OCI-LY1 (cell line): ENCODE measurements around the gene SFSWAP.

Source experiments
- EZH2 ChIP-seq: fragments of 200-600 bp; sonication (generic), shearing (Covaris generic); IDR thresholded peaks from 2 replicates; pipeline ENCODE4 v1.8.0; 2017; ENCODE audit warnings: borderline replicate concordance, mixed run types, mild to moderate bottlenecking, antibody characterized with exemption, low read length, moderate library complexity, mixed read lengths
- TF ChIP-seq, protein P1 (sequence below): fragments of 200-600 bp; sonication (generic), shearing (Covaris generic); IDR thresholded peaks from 2 replicates; pipeline ENCODE4 v1.5.1; 2017; ENCODE audit warnings: mild to moderate bottlenecking, antibody characterized with exemption, low read length, moderate library complexity, mixed read lengths

DNA sequence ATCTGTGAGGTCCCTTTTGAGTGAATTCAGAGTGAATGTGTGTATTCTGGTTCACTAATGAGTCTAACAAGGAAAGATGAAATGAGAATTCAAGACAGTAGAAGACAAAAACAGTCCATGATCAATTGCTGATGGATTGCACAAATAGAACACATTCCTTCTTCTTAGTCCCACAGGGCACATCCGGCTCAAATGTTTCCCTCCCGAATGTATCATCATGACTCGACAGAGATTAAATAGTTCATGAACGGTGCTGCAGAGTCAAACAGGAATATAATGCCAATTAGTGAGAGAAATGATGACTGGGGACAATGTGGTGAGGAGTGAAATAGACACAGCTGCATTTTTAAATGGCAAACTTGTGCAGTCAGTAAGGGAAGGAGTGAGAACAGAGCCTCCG is 11.5 kb upstream of the SFSWAP start:
- no peak for TF ChIP-seq EZH2
- TF ChIP-seq, protein P1, sequence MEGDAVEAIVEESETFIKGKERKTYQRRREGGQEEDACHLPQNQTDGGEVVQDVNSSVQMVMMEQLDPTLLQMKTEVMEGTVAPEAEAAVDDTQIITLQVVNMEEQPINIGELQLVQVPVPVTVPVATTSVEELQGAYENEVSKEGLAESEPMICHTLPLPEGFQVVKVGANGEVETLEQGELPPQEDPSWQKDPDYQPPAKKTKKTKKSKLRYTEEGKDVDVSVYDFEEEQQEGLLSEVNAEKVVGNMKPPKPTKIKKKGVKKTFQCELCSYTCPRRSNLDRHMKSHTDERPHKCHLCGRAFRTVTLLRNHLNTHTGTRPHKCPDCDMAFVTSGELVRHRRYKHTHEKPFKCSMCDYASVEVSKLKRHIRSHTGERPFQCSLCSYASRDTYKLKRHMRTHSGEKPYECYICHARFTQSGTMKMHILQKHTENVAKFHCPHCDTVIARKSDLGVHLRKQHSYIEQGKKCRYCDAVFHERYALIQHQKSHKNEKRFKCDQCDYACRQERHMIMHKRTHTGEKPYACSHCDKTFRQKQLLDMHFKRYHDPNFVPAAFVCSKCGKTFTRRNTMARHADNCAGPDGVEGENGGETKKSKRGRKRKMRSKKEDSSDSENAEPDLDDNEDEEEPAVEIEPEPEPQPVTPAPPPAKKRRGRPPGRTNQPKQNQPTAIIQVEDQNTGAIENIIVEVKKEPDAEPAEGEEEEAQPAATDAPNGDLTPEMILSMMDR, result no peak
